ENCODE results near the gene PTRHD1.

The PTRHD1 gene

DNA sequence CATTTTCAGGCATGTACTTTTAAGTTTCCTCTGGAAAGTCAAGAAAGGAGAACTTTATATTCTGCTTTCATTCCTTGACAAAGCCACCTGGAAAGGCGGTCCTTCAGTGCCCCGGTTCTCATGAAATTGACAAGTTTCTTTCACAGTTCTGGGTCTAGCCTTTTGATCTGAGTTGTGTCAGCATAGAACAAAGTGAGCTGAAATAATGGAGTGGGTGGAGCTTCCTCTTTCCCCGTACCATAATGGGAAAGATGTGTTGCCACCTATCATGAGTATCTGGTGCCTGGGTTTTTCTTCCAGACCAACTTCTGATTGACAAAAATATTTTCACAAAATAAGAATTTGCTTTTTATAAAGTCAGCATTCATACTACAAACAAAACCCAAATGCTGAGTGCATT lies 49.3 kb downstream of the PTRHD1 start:
- no peak overlapping the region for H3K4me3 ChIP-seq (ENCODE audit: low read depth, low read length)
- no peak for TF ChIP-seq CTCF (IDR thresholded peaks at IDR 0.05; ENCODE audit: control insufficient read depth, extremely low read depth, insufficient read depth)
- DNase-seq (ENCODE audit: low read depth), result no peak

- H3K4me3 ChIP-seq (ENCODE audit: low read depth, low read length), result no peak overlapping the region
- TF ChIP-seq CTCF (IDR thresholded peaks at IDR 0.05; ENCODE audit: control insufficient read depth, extremely low read depth, insufficient read depth), result no peak
- DNase-seq (ENCODE audit: low read depth), result no peak
Measured at GRCh38 chr2:24742730-24743129, 50.5 kb downstream of the PTRHD1 start.

DNA sequence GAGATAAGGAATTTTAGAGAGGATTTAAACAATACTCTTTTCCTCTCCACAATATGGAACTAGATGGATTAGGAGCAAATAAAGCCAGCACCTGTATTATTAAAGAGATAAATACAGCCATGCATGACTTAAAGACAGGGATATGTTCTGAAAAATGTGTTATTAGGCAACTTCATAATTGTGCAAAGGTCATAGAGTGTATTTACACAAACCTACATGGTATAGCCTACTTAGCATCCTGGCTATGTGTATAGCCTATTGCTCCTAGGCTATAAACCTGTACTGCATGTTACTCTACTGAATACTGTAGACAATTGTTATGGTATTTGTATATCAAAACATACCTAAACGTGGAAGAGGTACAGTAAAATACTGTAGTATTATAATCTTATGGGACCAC lies 53.0 kb downstream of the PTRHD1 start:
- no peak overlapping the region for H3K4me3 ChIP-seq (ENCODE audit: low read depth, low read length)
- no peak for DNase-seq (ENCODE audit: low read depth)
- no peak for TF ChIP-seq CTCF (IDR thresholded peaks at IDR 0.05; ENCODE audit: control insufficient read depth, extremely low read depth, insufficient read depth)
